ENCODE data around the gene GALNT9. TPM values are rescaled to one million over a fixed set of nuclear protein-coding genes. Genes with fewer than 3 reads are reported as not detected.

Gene GALNT9
- total RNA-seq, 4 donors from 2014 or later, result 0.17 to 0.58 (median 0.46) TPM

DNA sequence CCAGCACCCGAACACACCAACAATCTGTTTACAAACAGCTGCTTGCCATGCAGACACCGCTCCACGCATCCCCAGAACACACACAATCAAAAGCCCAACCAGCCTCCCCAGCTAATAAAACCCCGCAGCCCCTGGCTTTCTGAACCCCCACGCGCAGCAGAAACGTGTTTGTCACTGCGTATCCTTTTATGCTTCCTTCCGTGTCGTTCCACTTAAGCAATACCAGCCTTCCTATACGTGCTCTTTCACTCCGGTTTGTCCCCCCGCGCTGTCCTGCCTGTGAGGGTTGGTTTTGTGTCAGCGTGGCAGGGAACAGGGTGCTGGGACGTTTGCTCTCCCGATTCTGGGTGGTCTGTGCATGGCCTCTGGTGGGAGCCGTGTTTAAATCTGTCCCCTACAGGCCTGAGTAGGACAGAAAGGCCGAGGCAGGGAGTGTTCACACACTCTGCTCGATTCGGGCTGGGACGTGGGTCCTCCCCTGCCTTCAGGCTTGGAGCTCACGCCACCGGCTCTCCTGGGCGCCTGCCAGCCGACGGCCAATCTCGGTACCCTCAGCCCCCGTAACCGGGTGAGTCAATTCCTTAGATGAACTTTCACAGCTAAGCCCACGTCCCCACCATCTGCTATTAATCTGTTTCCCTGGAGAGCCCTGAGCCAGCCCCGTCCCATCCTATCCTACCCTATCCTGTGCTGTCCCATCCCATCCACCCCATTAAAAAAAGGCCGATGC is 125.2 kb downstream of the GALNT9 start:
- Histone ChIP-seq H3K27me3 (peaks cover 4 to 88% (median 21%) of the 10 kb centered on the region in 4 donors), H3K27ac (replicated peaks in 1 of 4) (no peak overlapping the region), H3K4me3 (no peak overlapping the region), H3K4me1 (peaks cover 5 to 20% (median 16%) of the 10 kb centered on the region in 4 donors), H3K9me3 (peaks cover 0 to 12% (median 7%) of the 10 kb centered on the region in 4 donors), H3K36me3 (no peaks in the 10 kb centered on the region)
- WGBS, result 56% methylated on average over 32 of the region's 33 CpGs
- TF ChIP-seq POLR2A (IDR thresholded peaks at IDR 0.05; ENCODE audit: low read depth) (no peak), EP300 (IDR thresholded peaks at IDR 0.05) (no peak), POLR2AphosphoS5 (IDR thresholded peaks at IDR 0.05) (no peak)
- TF ChIP-seq, protein P1, sequence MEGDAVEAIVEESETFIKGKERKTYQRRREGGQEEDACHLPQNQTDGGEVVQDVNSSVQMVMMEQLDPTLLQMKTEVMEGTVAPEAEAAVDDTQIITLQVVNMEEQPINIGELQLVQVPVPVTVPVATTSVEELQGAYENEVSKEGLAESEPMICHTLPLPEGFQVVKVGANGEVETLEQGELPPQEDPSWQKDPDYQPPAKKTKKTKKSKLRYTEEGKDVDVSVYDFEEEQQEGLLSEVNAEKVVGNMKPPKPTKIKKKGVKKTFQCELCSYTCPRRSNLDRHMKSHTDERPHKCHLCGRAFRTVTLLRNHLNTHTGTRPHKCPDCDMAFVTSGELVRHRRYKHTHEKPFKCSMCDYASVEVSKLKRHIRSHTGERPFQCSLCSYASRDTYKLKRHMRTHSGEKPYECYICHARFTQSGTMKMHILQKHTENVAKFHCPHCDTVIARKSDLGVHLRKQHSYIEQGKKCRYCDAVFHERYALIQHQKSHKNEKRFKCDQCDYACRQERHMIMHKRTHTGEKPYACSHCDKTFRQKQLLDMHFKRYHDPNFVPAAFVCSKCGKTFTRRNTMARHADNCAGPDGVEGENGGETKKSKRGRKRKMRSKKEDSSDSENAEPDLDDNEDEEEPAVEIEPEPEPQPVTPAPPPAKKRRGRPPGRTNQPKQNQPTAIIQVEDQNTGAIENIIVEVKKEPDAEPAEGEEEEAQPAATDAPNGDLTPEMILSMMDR (IDR thresholded peaks at IDR 0.05), result no peak
- intact Hi-C loops (cut with DNase I), result no loop called here
- no peak for DNase-seq (ENCODE audit: extremely low spot score)

DNA sequence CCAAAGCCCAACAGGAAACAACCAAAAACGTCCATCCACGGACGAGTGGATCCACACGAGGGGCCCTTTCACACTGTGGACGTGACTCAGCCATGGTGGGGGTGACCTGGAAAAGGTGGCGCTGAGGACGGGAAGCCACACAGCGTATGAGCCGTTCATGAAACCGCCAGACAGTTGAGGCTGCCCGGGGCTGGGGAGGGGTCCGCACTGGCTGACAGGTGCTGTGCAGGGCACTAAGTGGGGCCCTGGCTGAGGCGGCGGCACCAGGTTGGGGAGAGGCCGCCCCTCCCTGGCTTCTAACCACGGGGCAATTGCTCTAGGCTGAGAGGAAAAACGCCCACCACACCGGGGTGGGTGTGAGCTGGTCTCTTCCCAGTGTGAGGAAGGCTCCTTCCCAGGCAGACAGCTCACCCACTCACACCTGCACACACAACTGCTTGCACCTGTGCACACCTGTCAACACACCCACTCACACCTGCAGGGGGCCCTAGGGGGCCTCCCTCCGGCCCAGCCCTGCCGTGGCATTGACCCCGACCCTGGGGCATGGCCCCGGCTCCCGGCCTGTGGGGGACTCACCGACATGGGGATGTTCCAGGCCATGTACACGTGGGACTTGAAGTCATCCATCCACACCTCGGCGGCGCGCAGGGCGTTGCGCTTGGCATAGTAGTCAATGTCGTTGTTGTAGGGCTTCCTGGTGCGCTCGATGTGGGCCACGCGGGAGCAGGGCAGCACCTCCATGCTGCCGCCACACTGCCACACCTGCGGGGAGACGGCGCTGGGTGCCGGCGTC is 126.3 kb downstream of the GALNT9 start:
- peaks cover 5 to 20% (median 16%) of the 10 kb centered on the region in 4 donors for H3K4me1 ChIP-seq
- peaks cover 4 to 81% (median 21%) of the 10 kb centered on the region in 4 donors for H3K27me3 ChIP-seq
- intact Hi-C loops (cut with DNase I), result no loop called here
- no peak overlapping the region for H3K27ac ChIP-seq (replicated peaks in 1 of 4)
- peaks cover 0 to 2% (median 2%) of the 10 kb centered on the region in 4 donors for H3K9me3 ChIP-seq
- no peak overlapping the region for H3K4me3 ChIP-seq
- H3K36me3 ChIP-seq, result no peaks in the 10 kb centered on the region
- 73% methylated on average over 24 of the region's 42 CpGs for WGBS
- DNase-seq (ENCODE audit: extremely low spot score), result no peak
- TF ChIP-seq POLR2A (IDR thresholded peaks at IDR 0.05; ENCODE audit: low read depth) (no peak), EP300 (IDR thresholded peaks at IDR 0.05) (no peak), POLR2AphosphoS5 (IDR thresholded peaks at IDR 0.05) (no peak)
- TF ChIP-seq, protein P1 (IDR thresholded peaks at IDR 0.05), result no peak

- DNase-seq (ENCODE audit: extremely low spot score), result no peak
- Histone ChIP-seq H3K9me3 (no peaks in the 10 kb centered on the region), H3K27me3 (peaks cover 4 to 65% (median 20%) of the 10 kb centered on the region in 4 donors), H3K27ac (replicated peaks in 1 of 4) (no peak overlapping the region), H3K4me1 (peaks cover 5 to 20% (median 16%) of the 10 kb centered on the region in 4 donors), H3K4me3 (no peak overlapping the region), H3K36me3 (no peaks in the 10 kb centered on the region)
- 71% methylated on average over 1 of the region's 23 CpGs for WGBS
- intact Hi-C loops (cut with DNase I), result no loop called here
- TF ChIP-seq POLR2A (IDR thresholded peaks at IDR 0.05; ENCODE audit: low read depth), result no peak
- TF ChIP-seq POLR2AphosphoS5 (IDR thresholded peaks at IDR 0.05), result no peak
- TF ChIP-seq EP300 (IDR thresholded peaks at IDR 0.05), result no peak
- TF ChIP-seq, protein P1 (IDR thresholded peaks at IDR 0.05), result no peak
Measured at GRCh38 chr12:132201391-132202120, 127.8 kb downstream of the GALNT9 start.

DNA sequence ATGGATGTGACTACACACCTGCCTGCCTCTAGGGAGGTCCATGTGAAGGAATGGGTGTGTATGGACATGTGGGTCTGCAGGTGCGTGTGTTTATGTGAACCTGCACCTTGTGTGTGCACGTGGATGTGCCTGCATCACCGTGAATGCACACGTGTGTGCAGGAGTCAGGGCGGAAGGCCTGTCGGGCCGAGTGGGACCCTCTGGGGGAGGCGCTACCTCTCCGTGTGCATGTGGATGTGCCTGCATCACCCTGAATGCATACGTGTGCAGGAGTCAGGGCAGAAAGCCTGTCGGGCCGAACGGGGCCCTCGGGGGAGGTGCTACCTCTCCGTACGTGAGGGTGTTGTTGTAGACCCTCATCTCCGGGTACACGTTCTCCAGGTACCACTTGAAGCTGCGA is 128.6 kb downstream of the GALNT9 start:
- Histone ChIP-seq H3K27me3 (peaks cover under 1 to 58% (median 15%) of the 10 kb centered on the region in 4 donors), H3K27ac (replicated peaks in 1 of 4) (no peak overlapping the region), H3K4me3 (no peak overlapping the region), H3K36me3 (no peaks in the 10 kb centered on the region), H3K4me1 (peaks cover 5 to 17% (median 13%) of the 10 kb centered on the region in 4 donors), H3K9me3 (no peaks in the 10 kb centered on the region)
- 83% methylated on average over 19 of the region's 19 CpGs for WGBS
- no peak for DNase-seq (ENCODE audit: extremely low spot score)
- TF ChIP-seq, protein P1 (IDR thresholded peaks at IDR 0.05), result no peak
- no peak for TF ChIP-seq POLR2AphosphoS5 (IDR thresholded peaks at IDR 0.05)
- no peak for TF ChIP-seq POLR2A (IDR thresholded peaks at IDR 0.05; ENCODE audit: low read depth)
- no peak for TF ChIP-seq EP300 (IDR thresholded peaks at IDR 0.05)
- intact Hi-C loops (cut with DNase I), result no loop called here
